ENCODE results near the gene SNRNP40.
"Not testable (repeated sequence)": the region's sequence is repeated elsewhere in the genome, so short reads cannot be mapped to it uniquely, and the experiment has no call there.

SNRNP40 gene

GRCh38 chr1:31282426-31282825, 14.2 kb downstream of the SNRNP40 start:
- not testable (repeated sequence) for DNase-seq (ENCODE audit: low spot score)

GRCh38 chr1:31273619-31274018, 23.0 kb downstream of the SNRNP40 start:
- DNase-seq (ENCODE audit: low spot score): no peak

- DNase-seq (ENCODE audit: low spot score): no peak
Measured at GRCh38 chr1:31272369-31272768, 24.2 kb downstream of the SNRNP40 start.

DNA sequence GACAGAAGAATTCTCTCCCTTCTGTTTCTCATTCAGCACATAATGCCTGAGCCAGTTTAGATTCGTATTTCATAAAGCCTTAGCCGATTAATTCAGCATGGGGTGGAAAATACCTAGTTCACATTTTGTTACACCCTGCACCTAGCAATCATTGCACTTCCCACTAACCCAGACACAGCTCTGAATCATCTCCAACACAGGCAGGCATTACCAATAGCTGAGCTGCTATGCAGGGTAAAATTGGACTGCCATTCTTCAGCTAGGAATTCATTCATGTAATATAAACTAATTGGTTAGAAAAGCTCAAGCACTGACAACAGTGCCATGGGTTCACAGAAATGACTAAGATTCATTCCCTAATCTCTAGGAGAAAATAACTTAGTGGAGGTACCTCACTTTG, 30.0 kb downstream of the SNRNP40 start:
- no peak for DNase-seq (ENCODE audit: low spot score)

DNA sequence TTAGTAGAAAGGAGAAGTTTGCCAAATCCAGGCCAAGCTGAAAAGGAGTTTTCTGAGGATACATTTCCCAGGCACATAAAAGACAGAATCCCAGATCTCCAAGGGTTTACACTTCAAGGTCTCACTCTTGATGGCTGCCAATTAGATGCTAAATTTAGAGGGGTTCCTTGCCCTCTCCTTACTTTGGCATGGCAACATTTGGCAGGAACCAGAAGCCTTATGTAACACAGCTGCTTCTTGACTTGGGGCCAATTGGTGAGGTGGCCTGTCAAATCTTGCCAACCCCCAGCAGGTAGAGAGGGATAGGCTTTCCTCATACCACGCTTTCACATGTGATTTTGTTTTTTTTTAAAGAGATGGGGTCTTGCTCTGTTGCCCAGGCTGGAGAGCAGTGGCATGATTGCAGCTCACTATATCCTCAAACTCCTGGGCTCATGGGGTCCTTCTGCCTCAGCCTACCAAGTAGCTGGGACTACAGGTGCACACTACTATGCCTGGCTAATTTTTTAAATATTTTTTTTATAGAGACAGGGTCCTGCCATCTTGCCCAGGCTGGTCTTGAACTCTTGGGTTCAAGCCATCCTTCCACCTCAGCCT, 31.7 kb downstream of the SNRNP40 start:
- DNase-seq (ENCODE audit: low spot score): no peak

GRCh38 chr1:31263408-31263807, 33.2 kb downstream of the SNRNP40 start:
- DNase-seq (ENCODE audit: low spot score): no peak

- DNase-seq (ENCODE audit: low spot score): not testable (repeated sequence)
Measured at GRCh38 chr1:31262393-31262792, 34.2 kb downstream of the SNRNP40 start.

DNA sequence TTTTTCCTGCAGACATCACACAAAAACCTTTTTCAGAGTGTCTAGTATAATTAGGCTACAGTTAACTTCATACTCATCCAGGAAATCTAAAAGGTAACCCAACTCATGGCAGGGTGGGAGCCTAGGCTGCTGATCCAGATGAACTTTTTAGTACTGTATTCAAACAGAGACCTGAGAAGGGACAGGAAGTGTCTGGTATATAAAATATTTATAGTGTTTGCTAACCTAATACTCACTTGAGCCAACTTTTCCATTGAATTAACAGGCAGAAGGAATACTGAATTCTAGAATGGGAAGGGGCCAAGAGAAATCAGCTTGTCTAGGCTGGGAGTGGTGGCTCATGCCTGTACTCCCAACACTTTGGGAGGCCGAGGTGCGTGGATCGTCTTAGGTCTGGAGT, 34.7 kb downstream of the SNRNP40 start:
- no peak for DNase-seq (ENCODE audit: low spot score)

- no peak for DNase-seq (ENCODE audit: low spot score)
Measured at GRCh38 chr1:31259746-31260145, 36.8 kb downstream of the SNRNP40 start.

DNA sequence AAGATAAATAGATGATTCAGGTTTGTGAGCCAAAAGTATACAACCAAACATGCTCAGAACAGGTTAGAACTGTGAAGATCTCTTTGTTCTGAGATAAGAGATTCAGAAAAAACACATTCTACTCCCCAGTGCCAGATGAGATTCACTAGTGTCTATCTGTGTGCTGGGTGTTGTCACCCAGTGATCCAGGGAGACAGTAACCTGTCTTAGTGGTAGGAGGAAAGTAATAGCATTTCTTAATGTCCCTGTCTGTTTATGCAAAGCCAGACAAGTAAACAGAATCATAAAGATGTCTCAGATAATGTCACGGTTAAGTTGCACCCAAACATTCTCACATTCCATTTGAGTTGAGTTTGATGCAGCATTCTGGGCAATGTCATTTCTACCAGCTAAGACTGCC, 38.0 kb downstream of the SNRNP40 start:
- no peak for DNase-seq (ENCODE audit: low spot score)

DNA sequence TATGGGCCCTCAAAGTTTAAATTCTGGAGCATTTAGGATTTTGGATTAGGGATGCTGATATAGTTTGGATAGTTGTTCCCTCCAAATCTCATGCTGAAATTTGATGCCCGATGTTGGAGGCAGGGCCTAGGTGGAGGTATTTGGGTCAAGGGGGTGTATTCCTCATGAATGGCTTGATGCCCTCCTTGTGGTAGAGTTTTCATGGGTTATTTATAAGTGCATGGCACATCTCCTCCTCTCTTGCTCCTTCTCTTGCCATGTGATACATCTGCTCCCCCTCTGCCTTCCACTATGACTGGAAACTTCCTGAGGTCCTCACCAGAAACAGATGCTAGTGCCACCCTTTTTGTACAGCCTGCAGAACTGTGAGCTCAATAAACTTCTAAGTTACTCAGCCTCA, 39.4 kb downstream of the SNRNP40 start:
- DNase-seq (ENCODE audit: low spot score): no peak

GRCh38 chr1:31249854-31250253, 46.7 kb downstream of the SNRNP40 start:
- DNase-seq (ENCODE audit: low spot score): no peak

DNA sequence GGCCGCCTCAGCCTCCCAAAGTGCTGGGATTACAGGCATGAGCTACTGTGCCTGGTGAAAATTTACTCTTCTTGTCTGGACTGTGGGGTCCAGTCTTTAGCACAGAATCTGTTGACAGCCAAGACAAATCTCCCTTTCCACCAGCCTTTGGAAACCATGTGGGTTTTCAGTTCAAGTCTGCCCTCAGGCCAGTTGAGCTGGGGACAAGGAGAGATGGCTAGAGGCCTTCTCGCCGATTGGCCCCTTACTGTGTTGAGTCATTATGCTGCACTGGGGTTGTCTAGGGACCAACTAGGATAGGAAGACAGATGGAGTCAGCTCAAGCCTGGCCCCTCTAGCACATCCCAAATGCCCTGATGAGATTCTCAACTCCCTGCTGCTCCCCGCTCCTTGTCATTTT, 48.3 kb downstream of the SNRNP40 start:
- no peak for DNase-seq (ENCODE audit: low spot score)

DNA sequence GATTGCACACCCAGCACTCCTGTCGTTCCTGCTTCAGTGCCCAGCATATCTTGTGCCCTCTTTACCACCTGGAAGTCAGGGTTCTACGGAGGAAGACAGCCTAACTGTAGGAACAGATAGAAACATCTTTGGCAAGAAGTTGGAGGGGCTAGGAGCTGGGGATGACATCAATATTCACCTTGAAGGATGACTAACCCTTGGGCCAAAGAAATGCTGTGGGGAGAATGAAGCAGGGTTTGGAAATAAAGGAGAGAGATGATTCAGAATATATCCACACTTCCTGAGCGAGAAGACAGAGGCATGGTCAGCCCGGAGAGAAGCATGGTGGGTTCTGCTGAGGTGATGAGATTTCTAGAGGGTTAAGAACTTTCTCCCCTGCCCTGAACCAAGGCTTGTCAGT, 52.3 kb downstream of the SNRNP40 start:
- no peak for DNase-seq (ENCODE audit: low spot score)

GRCh38 chr1:31243501-31244286, 52.9 kb downstream of the SNRNP40 start:
- DNase-seq (ENCODE audit: low spot score): no peak

GRCh38 chr1:31241321-31241720, 55.3 kb downstream of the SNRNP40 start:
- DNase-seq (ENCODE audit: low spot score): no peak

GRCh38 chr1:31239653-31240241, 56.8 kb downstream of the SNRNP40 start, which contains the start of gene NKAIN1:
Gene NKAIN1, minus strand, starts transcription at chr1:31239887. Its CDS starts 340 bp downstream, at chr1:31239547.
- peak; percentile 34 for DNase-seq (ENCODE audit: low spot score)

GRCh38 chr1:31238986-31239613, 57.5 kb downstream of the SNRNP40 start:
- DNase-seq (ENCODE audit: low spot score): no peak

DNA sequence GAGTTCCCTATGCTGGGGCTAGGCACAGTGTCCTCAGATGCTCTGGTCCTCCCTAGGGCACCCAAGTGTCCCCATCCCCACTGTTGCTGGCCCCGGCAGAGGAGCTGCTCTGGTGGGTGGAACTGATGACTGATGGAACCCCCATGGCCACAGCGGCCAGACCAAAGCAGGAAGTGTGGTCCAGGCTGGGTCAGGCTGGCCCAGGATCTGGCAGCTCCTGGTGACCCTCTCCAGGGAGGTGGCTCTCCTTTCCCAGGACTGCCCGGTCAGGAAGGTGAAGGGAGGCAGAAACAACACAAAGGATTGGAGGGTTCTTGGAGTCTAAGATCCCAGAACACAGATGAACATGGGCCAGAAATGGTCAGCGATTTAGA, 58.0 kb downstream of the SNRNP40 start:
- no peak for DNase-seq (ENCODE audit: low spot score)

DNA sequence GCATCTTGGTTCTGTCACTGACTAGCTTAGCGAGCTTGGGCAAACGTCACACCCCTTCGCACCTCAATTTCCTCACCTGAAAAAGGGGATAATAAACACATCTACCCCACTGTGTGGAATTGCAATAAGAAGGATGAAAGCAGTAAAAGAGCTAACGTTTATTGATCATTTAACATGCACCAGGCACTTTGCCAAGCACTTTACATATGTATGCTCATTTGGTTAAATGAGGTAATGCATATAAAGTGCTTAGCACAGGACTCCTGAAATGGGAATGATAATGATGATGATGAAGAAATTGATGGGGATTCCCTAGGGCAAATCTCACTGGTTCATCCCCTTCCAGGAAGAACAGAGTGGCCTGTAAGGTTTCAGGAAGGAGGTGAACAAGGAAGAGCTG, 61.7 kb downstream of the SNRNP40 start:
- no peak for DNase-seq (ENCODE audit: low spot score)

- no peak for DNase-seq (ENCODE audit: low spot score)
Measured at GRCh38 chr1:31234123-31234708, 62.4 kb downstream of the SNRNP40 start.

GRCh38 chr1:31232689-31233088, 63.9 kb downstream of the SNRNP40 start:
- DNase-seq (ENCODE audit: low spot score): no peak

DNA sequence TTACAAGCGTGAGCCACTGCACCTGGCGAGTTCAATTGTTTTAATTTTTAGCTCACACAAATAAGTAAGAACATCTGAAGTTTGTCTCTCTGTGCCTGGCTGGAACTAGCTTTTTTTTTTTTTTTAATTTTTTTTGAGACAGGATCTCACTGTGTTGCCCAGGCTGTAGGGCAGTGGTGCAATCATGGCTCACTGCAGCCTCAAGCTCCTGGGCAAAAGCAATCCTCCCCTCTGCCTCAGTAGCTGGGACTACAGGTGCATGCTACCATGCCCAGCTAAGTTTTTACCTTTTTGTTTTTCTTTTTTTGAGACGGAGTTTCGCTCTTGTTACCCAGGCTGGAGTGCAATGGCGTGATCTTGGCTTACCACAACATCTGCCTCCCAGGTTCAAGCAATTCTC, 64.8 kb downstream of the SNRNP40 start:
- DNase-seq (ENCODE audit: low spot score): no peak

All from hepatic stellate cell (primary cell).